ENCODE measurements around the gene TXNRD2.
A peak's percentile ranks its signal among the peaks of the same experiment; 100 is the strongest.

Gene TXNRD2

GRCh38 chr22:19862619-19863246, 78.9 kb downstream of the TXNRD2 start:
- no peak for DNase-seq (ENCODE audit: low read depth in 2 of 2)

DNA sequence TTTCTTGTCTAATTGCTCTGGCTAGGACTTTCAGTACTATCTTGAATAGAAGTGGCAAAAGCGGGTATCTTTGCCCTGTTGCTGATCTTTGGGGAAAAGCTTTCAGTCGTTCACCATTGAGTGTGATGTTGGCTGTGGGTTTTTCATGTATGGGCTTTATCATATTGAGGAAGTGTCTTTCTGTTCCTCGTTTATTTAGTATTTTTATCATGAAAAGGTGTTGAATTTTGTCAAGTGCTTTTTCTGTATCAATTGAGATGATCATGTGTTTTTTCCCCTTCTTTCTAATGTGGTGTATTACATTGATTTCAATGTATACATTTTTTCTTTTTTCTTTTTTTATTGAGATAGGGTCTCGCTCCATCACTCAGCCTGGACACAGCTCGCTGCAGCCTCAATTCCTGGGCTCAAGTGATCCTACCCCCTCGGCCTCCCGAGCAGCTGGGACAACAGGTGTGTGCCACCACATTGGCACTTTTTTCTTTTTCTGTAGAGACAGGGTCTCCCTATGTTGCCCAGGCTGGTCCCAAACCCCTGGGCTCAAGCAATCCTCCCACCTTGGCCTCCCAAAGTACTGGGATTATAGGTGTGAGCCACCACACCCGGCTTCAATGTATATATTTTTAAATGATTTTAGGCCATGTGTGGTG, 81.6 kb downstream of the TXNRD2 start:
- no peak for DNase-seq (ENCODE audit: low read depth in 2 of 2)

- no peak for DNase-seq (ENCODE audit: low read depth in 2 of 2)
These were observed 84.2 kb downstream of the TXNRD2 start for GRCh38 chr22:19857382-19857781.

DNA sequence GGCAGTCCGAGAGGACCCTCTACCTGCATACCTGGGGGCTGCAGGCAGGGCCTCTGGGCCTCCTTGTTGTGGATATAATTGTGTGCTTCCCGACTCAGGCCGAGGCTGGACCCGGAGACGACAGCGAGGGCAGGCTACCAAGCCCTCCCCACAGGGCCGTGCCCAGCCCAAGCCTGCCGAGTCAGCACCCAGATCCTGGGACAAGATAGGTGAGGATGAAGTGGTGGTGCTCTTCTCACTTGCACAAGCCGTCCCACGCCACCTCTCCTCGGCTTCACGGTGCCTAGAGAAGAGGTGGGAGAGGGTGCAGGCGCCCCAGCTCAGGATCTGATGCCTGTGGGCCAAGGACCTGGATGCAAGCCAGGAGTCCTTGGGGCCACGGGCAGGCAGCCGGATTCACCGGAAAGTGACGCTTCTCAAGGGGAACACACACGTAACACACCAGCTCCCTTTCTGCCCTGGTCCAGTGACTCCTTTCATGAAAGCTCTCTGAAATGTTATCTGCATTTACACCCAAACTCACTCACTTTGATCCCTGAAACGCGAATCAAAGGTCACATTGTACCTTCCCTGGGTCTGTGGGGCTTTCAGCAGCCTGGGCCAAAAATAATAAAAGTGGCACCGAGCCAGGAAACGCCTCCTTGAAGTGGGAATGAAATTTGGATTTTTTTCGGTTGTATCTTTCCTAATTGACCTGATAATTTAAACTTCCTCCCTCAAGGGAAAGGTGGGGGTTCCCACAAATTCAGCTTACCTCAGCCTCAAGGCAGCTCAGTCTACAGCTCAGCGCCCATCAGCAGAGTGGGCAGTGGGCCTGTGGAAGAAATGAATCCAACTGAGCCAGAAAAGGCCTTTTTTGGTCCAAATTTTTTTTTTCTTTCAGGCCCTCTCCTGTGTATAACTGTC, 85.9 kb downstream of the TXNRD2 start:
- DNase-seq (ENCODE audit: low read depth in 2 of 2) = no peak

DNA sequence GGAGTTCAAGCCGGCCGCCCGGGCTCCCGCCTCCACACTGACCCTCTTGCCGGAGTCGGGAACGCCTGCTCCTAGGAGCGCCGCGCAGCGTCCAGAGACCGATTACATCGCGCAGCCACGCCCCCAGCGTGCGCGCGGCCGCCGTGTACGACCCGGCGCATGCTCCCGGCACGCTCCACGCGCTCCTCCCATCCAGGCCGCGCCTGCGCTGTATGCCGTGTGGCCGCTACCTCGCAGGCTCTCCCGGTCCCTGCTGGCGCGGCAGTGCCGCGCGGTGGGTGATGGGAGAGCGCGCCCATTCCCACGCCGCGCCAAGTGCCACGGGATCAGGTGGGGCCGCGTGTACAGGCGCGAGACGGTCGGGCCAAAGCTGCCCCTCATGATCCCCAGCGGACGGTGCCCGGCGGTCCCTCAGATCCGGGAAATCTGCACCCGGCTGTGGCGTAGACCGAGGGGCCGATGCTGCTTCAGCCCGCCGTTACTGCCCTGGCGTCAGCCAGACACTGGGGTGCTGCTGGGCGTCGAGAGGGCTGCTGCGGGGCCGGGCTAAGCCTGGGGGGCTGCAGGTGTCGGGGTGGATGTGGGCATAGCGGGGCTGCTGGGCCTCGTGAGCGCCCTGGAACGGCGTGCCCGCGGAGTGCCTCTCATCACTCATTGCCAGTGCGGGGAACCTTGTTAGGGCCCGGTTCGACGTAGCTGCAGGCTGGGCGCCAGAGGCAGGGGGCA, 86.7 kb downstream of the TXNRD2 start, which contains the start of the genes GNB1L and RTL10:
TSS of gene GNB1L (minus strand) at position 97 of the 726 bp plus-strand sequence. CDS start 33,519 bp downstream, outside the sequence.
TSS of gene RTL10 (minus strand) at position 97 of the 726 bp plus-strand sequence. CDS start 2,613 bp downstream, outside the sequence.
- peak; percentile 88 to 89 for DNase-seq (ENCODE audit: low read depth in 2 of 2)

DNA sequence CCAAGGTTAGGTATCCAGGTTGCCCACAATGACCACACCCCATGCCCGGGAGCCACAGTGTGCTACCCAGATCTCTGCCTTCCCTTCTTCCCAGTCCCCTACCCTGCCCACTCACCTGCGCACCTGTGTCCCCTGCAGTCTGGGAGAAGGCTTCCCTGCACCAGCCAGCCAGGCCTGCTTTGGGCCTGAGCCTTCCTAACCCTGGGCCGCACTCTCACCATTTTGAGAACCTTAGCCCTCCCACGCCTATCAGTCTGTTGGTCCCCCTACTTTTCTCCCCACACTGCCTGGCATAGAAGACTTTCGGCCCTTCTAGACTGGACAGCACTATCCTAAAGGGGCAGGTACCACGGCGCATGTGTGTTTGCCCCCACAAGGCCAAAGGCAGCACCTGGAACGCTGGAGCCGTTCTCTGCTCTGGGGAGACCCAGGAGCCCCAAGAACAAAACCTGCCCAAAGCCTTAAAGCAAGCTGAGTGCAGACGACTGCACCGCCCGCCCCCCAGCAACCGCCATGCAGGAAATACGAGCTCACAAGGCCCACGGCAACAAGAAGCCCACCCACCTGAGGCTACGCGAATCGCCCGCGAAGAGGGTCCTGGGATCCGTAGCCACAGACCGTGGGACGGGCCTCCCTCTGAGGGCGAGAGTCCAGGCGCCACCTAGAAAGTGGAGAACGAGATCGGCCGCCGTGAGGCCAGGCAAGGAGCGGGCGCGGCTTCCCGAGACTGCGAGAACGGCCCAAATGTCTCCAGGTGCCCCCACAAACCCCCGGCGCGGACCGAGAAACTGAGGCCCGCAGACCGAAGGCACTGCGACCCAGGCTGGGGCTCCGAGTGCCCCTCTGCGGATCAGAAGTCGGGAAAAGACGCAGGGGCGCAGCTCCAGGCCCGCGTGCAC, 87.5 kb downstream of the TXNRD2 start:
- no peak for DNase-seq (ENCODE audit: low read depth in 2 of 2)

DNA sequence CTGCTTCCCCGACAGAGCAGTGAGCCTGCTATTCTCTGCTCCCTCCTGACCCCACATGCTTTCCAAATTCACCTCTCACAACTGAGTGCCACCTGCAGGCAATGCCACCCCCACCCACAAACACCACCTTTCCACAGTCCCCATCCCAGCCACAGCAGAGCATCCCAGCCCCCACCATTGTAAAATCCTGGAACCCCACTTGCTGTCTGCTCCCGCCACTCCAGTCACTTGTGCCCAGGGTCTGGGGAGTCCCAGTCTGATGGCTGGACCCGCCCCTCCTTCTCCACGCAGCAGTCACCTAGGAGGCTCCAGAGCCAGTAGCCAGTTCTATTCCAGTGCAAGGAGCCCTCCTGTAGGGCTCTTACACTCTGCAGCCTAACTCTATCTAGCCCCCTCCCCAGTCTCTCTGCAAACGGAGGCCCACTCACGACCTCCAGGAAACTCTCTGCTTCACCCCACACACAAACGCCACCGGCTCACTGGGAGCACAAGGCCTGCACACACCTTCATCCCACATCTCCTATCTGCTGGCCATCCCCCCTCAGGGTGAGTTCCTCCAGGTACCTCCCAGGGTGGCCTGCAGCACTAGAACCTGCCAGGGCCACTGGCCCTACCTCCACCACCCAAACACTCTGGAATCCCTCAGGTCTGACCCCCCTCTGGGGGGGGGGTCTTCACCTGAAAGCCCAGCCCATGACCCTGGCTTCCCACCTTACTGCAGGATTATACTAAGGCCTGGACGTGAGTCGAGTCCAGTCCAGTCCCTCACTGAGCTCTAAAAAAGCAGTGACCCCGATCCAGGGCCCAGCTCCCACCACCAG, 88.3 kb downstream of the TXNRD2 start:
- no peak for DNase-seq (ENCODE audit: low read depth in 2 of 2)

DNA sequence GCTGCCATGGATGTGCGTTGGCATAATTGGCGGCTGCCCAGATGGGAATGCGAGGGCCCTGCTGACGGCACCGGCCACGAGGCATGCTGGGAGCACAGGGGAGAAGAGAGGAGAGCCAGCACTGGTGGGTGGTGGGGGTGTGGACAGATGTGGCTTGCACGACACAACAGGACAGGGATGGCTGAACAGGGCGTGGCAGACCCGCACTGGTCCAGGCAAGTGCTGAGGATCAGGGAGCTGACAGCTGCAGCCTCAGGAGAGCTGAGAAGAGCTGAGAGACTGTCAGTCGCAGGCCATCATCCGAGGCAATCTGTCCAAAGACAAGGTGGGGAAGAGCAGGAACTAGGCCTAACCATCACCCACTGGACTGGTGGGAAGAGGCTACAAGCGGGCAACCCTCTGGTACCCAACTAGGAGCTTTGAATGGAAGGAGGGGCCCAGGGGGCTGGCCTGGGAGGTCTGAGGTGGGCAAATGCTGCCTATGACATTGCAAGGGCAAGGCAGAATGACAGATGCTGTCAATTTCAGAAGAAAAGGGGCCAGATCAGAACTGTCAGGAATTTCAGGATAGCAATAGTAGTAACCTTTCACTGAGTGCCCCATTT, 89.3 kb downstream of the TXNRD2 start:
- DNase-seq (ENCODE audit: low read depth in 2 of 2) = no peak

DNA sequence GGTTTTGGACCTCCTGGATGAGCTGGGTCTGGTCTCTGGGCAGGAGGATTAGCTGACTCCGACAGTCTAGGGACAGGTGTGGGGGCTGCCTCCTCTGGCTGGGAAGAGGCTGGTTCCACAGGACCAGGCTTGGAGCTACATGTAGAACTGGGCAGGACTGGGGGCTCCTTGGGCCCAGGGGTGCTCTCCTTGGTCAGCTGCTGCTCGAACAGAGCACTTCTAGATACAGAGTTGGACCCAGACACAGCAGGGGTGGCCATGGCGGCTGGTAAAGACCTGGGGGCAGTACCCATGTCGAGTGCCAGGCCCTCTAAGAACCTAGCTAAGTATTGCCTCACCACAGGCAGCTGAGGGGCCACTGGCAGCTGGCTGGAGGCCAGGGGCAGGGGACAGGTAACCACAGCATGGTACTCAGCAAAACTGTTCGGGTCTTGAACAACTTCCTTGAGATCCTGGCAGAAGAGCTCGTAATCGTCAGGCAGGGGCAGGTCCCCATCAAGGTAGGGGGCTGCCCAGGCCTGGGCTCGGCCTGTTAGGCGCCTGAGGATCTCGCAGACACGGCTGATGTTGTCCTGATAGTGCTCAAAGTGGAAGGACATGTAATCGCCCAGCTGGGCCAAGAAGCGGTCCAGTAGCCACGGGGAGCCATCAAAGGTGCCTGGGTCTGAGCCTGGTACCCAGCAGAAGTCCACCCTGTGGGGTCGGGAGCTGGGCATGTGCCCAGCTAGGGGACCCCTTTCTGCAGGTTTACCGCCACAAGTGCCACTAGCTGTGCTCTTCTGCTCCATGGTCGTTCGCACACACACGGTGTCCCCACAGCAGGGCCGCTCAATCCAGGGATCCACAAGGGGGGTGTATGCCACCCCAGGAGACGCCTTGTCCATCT, 90.1 kb downstream of the TXNRD2 start:
- no peak for DNase-seq (ENCODE audit: low read depth in 2 of 2)

DNA sequence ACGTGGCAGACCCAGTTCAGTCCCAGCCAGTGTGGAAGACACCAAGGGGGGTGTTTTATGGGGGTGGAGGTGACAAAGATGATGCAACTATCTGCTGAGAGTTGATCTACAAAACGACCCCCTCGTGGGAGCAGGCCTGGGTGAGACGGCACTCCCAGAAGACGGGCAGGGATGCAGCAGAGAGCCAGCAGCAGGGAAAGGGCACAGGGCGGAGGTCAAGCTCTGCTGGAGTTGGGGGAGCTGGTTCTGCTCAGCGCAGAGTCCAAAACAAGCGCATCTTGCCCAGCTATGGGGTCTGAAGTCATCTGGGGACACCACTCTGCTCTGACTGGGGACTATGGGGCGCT, 90.9 kb downstream of the TXNRD2 start:
- DNase-seq (ENCODE audit: low read depth in 2 of 2) = no peak

DNA sequence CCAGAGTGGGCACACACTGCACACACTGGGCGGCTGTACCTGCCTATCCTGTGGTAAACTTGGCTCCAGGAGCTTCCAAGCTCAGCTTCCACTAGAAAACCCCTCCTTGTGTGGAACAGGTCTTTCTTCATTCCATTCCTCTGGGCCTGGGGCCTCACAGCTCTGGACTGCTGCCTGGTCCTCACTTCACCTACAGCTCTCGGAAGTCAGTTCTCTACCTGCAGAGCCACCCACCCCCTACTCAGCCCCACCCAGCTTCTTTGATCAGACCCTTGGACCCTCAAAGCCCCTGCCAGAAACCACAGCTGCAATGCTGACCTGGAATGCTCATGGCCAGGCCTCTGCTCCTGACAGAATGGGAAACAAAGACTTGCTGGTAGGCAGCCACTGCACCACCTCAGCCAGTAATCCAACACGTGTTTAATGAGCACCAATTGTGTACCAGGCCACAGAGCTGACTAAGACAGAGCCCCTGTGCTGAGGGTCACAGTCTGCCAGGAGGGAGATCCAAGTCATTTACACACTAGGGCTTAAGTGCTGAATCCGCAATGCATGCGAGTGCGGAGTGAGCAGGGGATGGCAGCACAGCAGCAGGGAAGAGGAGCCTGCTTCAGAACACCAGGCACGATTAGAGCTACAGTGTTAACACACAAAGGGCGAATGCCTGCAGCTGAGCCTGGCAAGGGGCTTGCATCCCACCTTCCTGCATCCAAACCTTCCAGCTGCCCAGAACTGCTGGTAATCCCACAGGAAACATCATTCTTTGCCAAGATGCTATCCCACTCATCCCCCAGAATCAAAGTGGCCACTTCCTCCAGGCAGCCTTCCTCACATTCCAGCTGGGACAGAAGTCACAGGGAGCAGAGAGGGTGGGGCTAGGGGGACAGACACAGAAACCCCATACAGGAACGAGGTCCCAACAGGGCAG, 91.5 kb downstream of the TXNRD2 start:
- DNase-seq (ENCODE audit: low read depth in 2 of 2) = no peak

GRCh38 chr22:19848298-19849224, 93.1 kb downstream of the TXNRD2 start:
- no peak for DNase-seq (ENCODE audit: low read depth in 2 of 2)

DNA sequence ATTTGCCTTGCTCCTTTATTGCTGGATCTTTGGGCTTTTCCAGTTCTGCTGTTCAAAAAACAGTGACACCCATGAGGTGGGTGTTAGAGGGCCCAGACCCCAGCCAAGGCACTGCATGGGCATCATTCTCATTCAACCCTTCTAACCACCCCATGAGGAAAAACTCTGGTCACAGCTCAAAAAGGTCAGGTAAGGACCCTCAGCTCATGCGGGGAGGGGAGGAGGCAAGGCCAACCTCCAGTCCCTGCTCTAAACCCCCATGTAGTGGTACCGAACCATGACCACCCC, 94.3 kb downstream of the TXNRD2 start:
- DNase-seq (ENCODE audit: low read depth in 2 of 2) = no peak

- no peak for DNase-seq (ENCODE audit: low read depth in 2 of 2)
These were observed 94.8 kb downstream of the TXNRD2 start for GRCh38 chr22:19846620-19847344.

- DNase-seq (ENCODE audit: low read depth in 2 of 2) = no peak
These were observed 96.4 kb downstream of the TXNRD2 start for GRCh38 chr22:19845054-19845722.

Data from fibroblast of skin of left quadriceps (primary cell).